Caco-2 (cell line): ENCODE measurements around the gene PPP1R14B. TPM values are rescaled to one million over a fixed set of nuclear protein-coding genes. Genes with fewer than 3 reads are reported as not detected.

ENCODE experiments used
- BruUV-seq: library from RNA; stranded (reverse); fragments of 400-500 nt; replicated peaks from 2 replicates; lab custom pipeline; 2021; lab: Mats Ljungman, UMichigan
- CTCF ChIA-PET: fragments of 300-600 bp; sonication (Branson Sonifier 250); formaldehyde crosslinking; loops from one replicate; lab custom pipeline; 2022; ENCODE audit warnings: antibody characterized with exemption; lab: Charles Lee
- POLR2A ChIA-PET: fragments of 300-600 bp; sonication (Branson Sonifier 250); formaldehyde crosslinking; loops from one replicate; lab custom pipeline; 2022; ENCODE audit warnings: antibody characterized with exemption; lab: Charles Lee
- DNase-seq, 2 experiments: peaks; one replicate each; pipeline versions ENCODE4 v3.0.0 to v3.0.0-alpha.2; 2020 to 2022
- H3K27me3 ChIP-seq: replicated peaks from 2 replicates; pipeline ENCODE4 v1.6.0; 2011; ENCODE audit warnings: low read length; ENCODE audit not compliant: control insufficient read depth, insufficient read depth
- H3K36me3 ChIP-seq: 2 replicates; pipeline ENCODE4 v1.5.1; 2011; ENCODE audit warnings: low read length; ENCODE audit not compliant: control insufficient read depth, insufficient read depth
- H3K4me1 ChIP-seq: fragments of 250-450 bp; sonication (Bioruptor Pico); 2 replicates; pipeline ENCODE4 v1.5.1; 2020; ENCODE audit warnings: mild to moderate bottlenecking
- H3K4me3 ChIP-seq: 2 replicates; pipeline ENCODE4 v1.5.1; 2011; ENCODE audit warnings: low read depth, mild to moderate bottlenecking, control low read depth, low read length
- H3K9me3 ChIP-seq: fragments of 250-450 bp; sonication (Bioruptor Pico); 2 replicates; pipeline ENCODE4 v1.5.1; 2020; ENCODE audit warnings: mild to moderate bottlenecking, moderate library complexity
- H3K27ac Mint-ChIP-seq: one replicate; pipeline ENCODE4 v1.8.0; 2022; ENCODE audit warnings: mixed read lengths; ENCODE audit not compliant: unreplicated experiment
- H3K27me3 Mint-ChIP-seq: one replicate; pipeline ENCODE4 v1.8.0; 2022; ENCODE audit warnings: mixed read lengths; ENCODE audit not compliant: insufficient read depth, unreplicated experiment
- H3K36me3 Mint-ChIP-seq: one replicate; pipeline ENCODE4 v1.8.0; 2022; ENCODE audit warnings: mild to moderate bottlenecking, mixed read lengths; ENCODE audit not compliant: insufficient read depth, unreplicated experiment
- H3K4me1 Mint-ChIP-seq: one replicate; pipeline ENCODE4 v1.8.0; 2022; ENCODE audit warnings: low read depth, mixed read lengths; ENCODE audit not compliant: unreplicated experiment
- H3K4me3 Mint-ChIP-seq: one replicate; pipeline ENCODE4 v1.8.0; 2022; ENCODE audit warnings: mild to moderate bottlenecking, moderate library complexity, mixed read lengths; ENCODE audit not compliant: unreplicated experiment
- H3K9me3 Mint-ChIP-seq: one replicate; pipeline ENCODE4 v1.8.0; 2022; ENCODE audit warnings: mixed read lengths; ENCODE audit not compliant: unreplicated experiment
- intact Hi-C: fragments of 100-400 bp; cut with micrococcal nuclease; formaldehyde crosslinking; loops from one replicate; pipeline ENCODE4 v1.10.0; 2022; ENCODE audit not compliant: unreplicated experiment
- total RNA-seq: library from RNA; stranded (reverse); gene quantifications from 2 replicates; pipeline ENCODE4 v1.2.3, GENCODE V29; 2022
- TF ChIP-seq, protein P1 (sequence below), 2 experiments: fragments of 200-600 bp in 1 of 2; IDR thresholded peaks; 1 replicate in 1 of 2; 2 replicates in 1 of 2; pipeline versions ENCODE4 v1.5.1 to v1.8.0; 2011 to 2022; ENCODE audit warnings: antibody characterized with exemption in 1 of 2, control low read depth in 1 of 2, inconsistent platforms in 1 of 2, low read depth in 1 of 2, low read length in 1 of 2, mild to moderate bottlenecking in 1 of 2, moderate library complexity in 1 of 2; ENCODE audit not compliant: insufficient read depth in 1 of 2, severe bottlenecking in 1 of 2, unreplicated experiment in 1 of 2

The PPP1R14B gene
- total RNA-seq, 1 experiment from 2014 or later, result 162 TPM

DNA sequence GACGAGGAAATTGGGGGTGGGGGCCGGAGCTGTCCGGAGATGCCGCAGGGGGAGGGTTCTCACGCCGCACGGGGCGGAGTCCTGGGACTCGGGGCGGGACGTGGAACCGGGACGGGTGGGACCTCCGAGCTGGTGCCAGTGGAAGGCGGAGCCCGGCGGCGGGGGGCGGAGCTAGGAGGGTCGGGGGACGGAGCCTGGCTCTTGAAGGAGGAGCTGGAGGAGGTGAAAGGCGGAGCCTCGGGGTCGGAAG, 5.6 kb downstream of the PPP1R14B start:
- Mint-ChIP-seq H3K4me3 (peak overlapping the region; percentile 88), H3K9me3 (no peaks in the 10 kb centered on the region), H3K36me3 (peaks cover 64% of the 10 kb centered on the region), H3K27me3 (no peaks in the 10 kb centered on the region), H3K4me1 (peaks cover 15% of the 10 kb centered on the region), H3K27ac (peak overlapping the region; percentile 90)
- CTCF ChIA-PET, result interaction anchor here (0.6 to 1.1 kb wide), 8 partner anchors 9 to 1182 kb away, joined by 3 to 13 read pairs (median 3); partner anchors contain the start of genes ESRRA and STIP1
- TF ChIP-seq, protein P1, sequence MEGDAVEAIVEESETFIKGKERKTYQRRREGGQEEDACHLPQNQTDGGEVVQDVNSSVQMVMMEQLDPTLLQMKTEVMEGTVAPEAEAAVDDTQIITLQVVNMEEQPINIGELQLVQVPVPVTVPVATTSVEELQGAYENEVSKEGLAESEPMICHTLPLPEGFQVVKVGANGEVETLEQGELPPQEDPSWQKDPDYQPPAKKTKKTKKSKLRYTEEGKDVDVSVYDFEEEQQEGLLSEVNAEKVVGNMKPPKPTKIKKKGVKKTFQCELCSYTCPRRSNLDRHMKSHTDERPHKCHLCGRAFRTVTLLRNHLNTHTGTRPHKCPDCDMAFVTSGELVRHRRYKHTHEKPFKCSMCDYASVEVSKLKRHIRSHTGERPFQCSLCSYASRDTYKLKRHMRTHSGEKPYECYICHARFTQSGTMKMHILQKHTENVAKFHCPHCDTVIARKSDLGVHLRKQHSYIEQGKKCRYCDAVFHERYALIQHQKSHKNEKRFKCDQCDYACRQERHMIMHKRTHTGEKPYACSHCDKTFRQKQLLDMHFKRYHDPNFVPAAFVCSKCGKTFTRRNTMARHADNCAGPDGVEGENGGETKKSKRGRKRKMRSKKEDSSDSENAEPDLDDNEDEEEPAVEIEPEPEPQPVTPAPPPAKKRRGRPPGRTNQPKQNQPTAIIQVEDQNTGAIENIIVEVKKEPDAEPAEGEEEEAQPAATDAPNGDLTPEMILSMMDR (IDR thresholded peaks at IDR 0.05; ENCODE audit: insufficient read depth in 1 of 2, low read depth in 1 of 2, low read length in 1 of 2, severe bottlenecking in 1 of 2, unreplicated experiment in 1 of 2), result no peak
- Histone ChIP-seq H3K4me1 (peaks cover 19% of the 10 kb centered on the region), H3K4me3 (peak overlapping the region; percentile 95), H3K9me3 (no peaks in the 10 kb centered on the region), H3K36me3 (peaks cover 3% of the 10 kb centered on the region; the same call in 1 of the 2 replicates), H3K27me3 (no peaks in the 10 kb centered on the region)
- POLR2A ChIA-PET, result interaction anchor here (0.5 to 1.6 kb wide), 17 partner anchors 9 to 1454 kb away, joined by 3 to 15 read pairs (median 5); partner anchors contain the start of genes DNAJC4, ESRRA, NUDT22 and PRDX5
- BruUV-seq, result no TSS peak
- DNase-seq, result peak; percentile 100
- intact Hi-C loops, result loop anchor here (1.0 to 2.0 kb wide), 2 partner anchors 56 to 64 kb away; partner anchors contain the start of gene ESRRA

DNA sequence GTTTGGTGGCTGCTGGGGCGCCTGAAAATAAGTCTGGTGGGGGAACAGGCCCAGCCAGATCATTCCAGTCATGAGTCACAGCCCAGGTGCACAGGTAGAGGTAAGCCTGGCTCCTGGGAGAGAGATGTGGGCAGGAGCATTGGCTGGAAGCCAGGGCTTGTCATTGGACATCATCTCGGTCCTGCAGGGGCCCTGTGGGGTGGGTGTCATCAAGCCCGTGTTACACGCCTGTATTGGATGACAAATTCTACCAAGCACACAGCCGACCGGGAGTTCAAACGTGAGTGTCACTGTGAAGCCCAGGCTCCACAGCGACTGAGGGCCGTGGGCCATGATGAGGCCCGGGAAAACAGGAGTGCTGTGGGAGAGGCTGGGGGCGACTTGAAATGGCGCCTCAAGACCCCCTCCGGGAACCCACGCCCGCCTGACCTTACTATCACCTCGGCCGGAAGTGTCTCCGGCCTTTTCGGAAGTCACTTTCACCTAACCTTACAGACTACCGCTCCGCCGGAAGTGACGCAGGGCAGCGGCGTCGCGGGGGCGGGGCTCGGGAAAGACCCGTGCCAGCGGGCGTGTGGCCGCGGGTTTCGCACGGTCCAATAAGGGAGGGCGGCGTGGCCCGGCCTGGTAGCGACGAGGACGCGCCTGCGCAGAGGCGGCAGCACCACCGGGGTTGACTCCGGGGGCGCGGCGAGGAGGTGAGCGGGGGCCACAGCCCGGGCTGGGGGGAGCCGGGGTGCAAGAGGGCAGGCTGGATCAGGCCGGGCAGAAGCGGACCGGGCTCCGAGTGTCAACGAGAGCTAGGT, 6.1 kb downstream of the PPP1R14B start, which contains the start of gene FKBP2:
Gene FKBP2, plus strand, starts transcription at position 661 of the 806 bp plus-strand sequence. CDS start 1,293 bp downstream, outside the sequence.
- DNase-seq, result peak; percentile 97 to 99
- no peaks in the 10 kb centered on the region for H3K9me3 ChIP-seq
- H3K4me3 ChIP-seq, result peak within 1 kb of the TSS; percentile 95
- intact Hi-C loops, result loop anchor here (1.0 to 2.0 kb wide), 2 partner anchors 55 to 64 kb away; partner anchors contain the start of gene ESRRA
- H3K4me3 Mint-ChIP-seq, result peak within 1 kb of the TSS; percentile 88
- H3K4me1 Mint-ChIP-seq, result peaks cover 15% of the 10 kb centered on the region
- peaks cover 61% of the 10 kb centered on the region for H3K36me3 Mint-ChIP-seq
- TSS peak; percentile 92 for BruUV-seq
- CTCF ChIA-PET, result interaction anchor here (0.6 to 1.1 kb wide), 8 partner anchors 9 to 1182 kb away, joined by 3 to 13 read pairs (median 3); partner anchors contain the start of genes ESRRA and STIP1
- no peaks in the 10 kb centered on the region for H3K27me3 Mint-ChIP-seq
- no peaks in the 10 kb centered on the region for H3K9me3 Mint-ChIP-seq
- peak within 1 kb of the TSS; percentile 90 for H3K27ac Mint-ChIP-seq
- H3K27me3 ChIP-seq, result no peaks in the 10 kb centered on the region
- peaks cover 3% of the 10 kb centered on the region; the same call in 1 of the 2 replicates for H3K36me3 ChIP-seq
- peaks cover 20% of the 10 kb centered on the region for H3K4me1 ChIP-seq
- TF ChIP-seq, protein P1 (IDR thresholded peaks at IDR 0.05; ENCODE audit: insufficient read depth in 1 of 2, low read depth in 1 of 2, low read length in 1 of 2, severe bottlenecking in 1 of 2, unreplicated experiment in 1 of 2), result no peak
- POLR2A ChIA-PET, result interaction anchor here (0.5 to 1.6 kb wide), 14 partner anchors 10 to 1454 kb away, joined by 3 to 12 read pairs (median 4); partner anchors contain the start of genes DNAJC4, ESRRA, NUDT22 and SF1
